ENCODE measurements around the gene ADAMTSL2.

- no peak for TF ChIP-seq CTCF (IDR thresholded peaks at IDR 0.05)
- no peak for TF ChIP-seq EP300 (IDR thresholded peaks at IDR 0.05)
These were observed 50.3 kb downstream of the ADAMTSL2 start for GRCh38 chr9:133584559-133585476.

Data from tibial nerve (tissue), 4 donors.